Measurements from ENCODE around the gene HTT-AS. TPM values are rescaled to one million over a fixed set of nuclear protein-coding genes. Genes with fewer than 3 reads are reported as not detected.

HTT-AS gene
- total and polyA plus RNA-seq, 2 of the 8 experiments (the other 6 are each of a cell fraction or from before 2014, with no cell fraction given): not detected

- TF ChIP-seq USF2 (IDR thresholded peaks at IDR 0.05; ENCODE audit: low read length) (no peak), TCF12 (IDR thresholded peaks at IDR 0.05; ENCODE audit: low read depth, low read length) (no peak), SRF (IDR thresholded peaks at IDR 0.05; ENCODE audit: low read depth, low read length) (no peak), SIN3A (conservative IDR thresholded peaks at IDR 0.05 in 1 of 2, IDR thresholded peaks at IDR 0.05 in 1 of 2; ENCODE audit: low read depth in 1 of 2, low read length in 2 of 2) (no peak), KDM1A (IDR thresholded peaks at IDR 0.05; ENCODE audit: borderline replicate concordance, low read length) (no peak), TEAD4 (IDR thresholded peaks at IDR 0.05; ENCODE audit: low read depth, low read length) (no peak), HDAC2 (IDR thresholded peaks at IDR 0.05; ENCODE audit: borderline replicate concordance in 1 of 2, low read depth in 2 of 2, low read length in 2 of 2) (no peak), JUN (IDR thresholded peaks at IDR 0.05; ENCODE audit: low read depth, low read length) (no peak), SP1 (IDR thresholded peaks at IDR 0.05; ENCODE audit: low read depth, low read length) (no peak), CBX5 (IDR thresholded peaks at IDR 0.05; ENCODE audit: low read depth, low read length) (no peak), NRF1 (IDR thresholded peaks at IDR 0.05; ENCODE audit: low read depth, low read length) (no peak)
Measured at GRCh38 chr4:3044870-3045819, 29.2 kb downstream of the HTT-AS start (continued).
